HFFc6 (cell line): ENCODE results near the gene POC1B. TPM values are rescaled to one million over a fixed set of nuclear protein-coding genes. Genes with fewer than 3 reads are reported as not detected.
"Not testable (repeated sequence)": the region's sequence is repeated elsewhere in the genome, so short reads cannot be mapped to it uniquely, and the experiment has no call there.

Experiments used
- DNase-seq: peaks from one replicate; pipeline ENCODE4 v3.0.0-alpha.2; 2018
- H3K27ac Mint-ChIP-seq: 2 replicates; pipeline ENCODE4 v1.8.0; 2020; ENCODE audit warnings: mild to moderate bottlenecking, mixed read lengths
- H3K27me3 Mint-ChIP-seq: 2 replicates; pipeline ENCODE4 v1.8.0; 2021; ENCODE audit warnings: mild to moderate bottlenecking, moderate library complexity, mixed read lengths; ENCODE audit not compliant: insufficient read depth
- H3K36me3 Mint-ChIP-seq: 2 replicates; pipeline ENCODE4 v1.8.0; 2021; ENCODE audit warnings: low read depth, mixed read lengths
- H3K4me1 Mint-ChIP-seq: 2 replicates; pipeline ENCODE4 v1.8.0; 2020; ENCODE audit warnings: low read depth, mixed read lengths
- H3K4me3 Mint-ChIP-seq: 2 replicates; pipeline ENCODE4 v1.8.0; 2020; ENCODE audit warnings: mild to moderate bottlenecking, moderate library complexity, mixed read lengths
- H3K9me3 Mint-ChIP-seq: 2 replicates; pipeline ENCODE4 v1.8.0; 2020; ENCODE audit warnings: mild to moderate bottlenecking, mixed read lengths
- total RNA-seq, 6 experiments: library from RNA; stranded (reverse); fragmentation: NEBNext Ultra II Directional; extraction: Animal tissue kit (Norgen Biotek cat#: 25700); gene quantifications; 2 replicates in 1 of 6; 3 replicates in 5 of 6; pipeline ENCODE4 v1.2.3, GENCODE V29; 2021
- TF ChIP-seq, protein P1 (sequence below): fragments of 200-600 bp; sonication (generic); IDR thresholded peaks from 2 replicates; pipeline ENCODE4 v1.5.0; 2021; ENCODE audit warnings: antibody characterized with exemption, mild to moderate bottlenecking

The POC1B gene
- total RNA-seq, 6 experiments from 2014 or later, result 10.4 to 12.6 (median 11.1) TPM

DNA sequence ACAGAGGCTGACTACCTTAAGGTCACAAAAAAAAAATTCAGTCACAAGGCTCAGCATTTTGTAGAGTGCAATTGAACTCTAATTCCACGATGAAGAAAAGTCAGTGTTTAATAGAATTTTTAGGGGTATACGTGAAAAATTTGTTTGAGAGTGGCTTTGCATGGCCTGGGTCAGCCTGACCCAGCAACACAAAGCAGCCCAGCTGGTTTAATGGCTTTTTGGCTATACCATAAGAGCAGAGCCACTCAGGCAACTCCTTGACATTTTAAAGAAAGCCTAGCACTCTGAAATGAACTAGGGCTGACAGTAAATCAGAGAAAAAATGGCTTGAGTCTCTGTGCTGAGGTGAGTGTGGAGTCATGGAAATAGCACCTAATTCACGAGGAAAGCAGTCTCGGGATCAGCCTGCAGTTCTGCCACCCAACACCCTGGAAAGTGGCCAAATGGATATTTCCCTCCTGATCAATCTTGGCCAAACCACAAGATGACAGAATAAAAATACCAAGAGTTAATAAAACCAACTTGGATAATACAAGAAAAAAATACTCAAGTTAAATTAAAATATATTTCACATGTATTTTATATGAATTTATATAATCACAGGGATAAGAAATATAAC lies 60.8 kb downstream of the POC1B start:
- Mint-ChIP-seq H3K27me3 (no peaks in the 10 kb centered on the region), H3K4me3 (no peak overlapping the region), H3K27ac (no peak overlapping the region), H3K36me3 (no peaks in the 10 kb centered on the region), H3K4me1 (peaks cover 26% of the 10 kb centered on the region), H3K9me3 (no peaks in the 10 kb centered on the region)
- TF ChIP-seq, protein P1, sequence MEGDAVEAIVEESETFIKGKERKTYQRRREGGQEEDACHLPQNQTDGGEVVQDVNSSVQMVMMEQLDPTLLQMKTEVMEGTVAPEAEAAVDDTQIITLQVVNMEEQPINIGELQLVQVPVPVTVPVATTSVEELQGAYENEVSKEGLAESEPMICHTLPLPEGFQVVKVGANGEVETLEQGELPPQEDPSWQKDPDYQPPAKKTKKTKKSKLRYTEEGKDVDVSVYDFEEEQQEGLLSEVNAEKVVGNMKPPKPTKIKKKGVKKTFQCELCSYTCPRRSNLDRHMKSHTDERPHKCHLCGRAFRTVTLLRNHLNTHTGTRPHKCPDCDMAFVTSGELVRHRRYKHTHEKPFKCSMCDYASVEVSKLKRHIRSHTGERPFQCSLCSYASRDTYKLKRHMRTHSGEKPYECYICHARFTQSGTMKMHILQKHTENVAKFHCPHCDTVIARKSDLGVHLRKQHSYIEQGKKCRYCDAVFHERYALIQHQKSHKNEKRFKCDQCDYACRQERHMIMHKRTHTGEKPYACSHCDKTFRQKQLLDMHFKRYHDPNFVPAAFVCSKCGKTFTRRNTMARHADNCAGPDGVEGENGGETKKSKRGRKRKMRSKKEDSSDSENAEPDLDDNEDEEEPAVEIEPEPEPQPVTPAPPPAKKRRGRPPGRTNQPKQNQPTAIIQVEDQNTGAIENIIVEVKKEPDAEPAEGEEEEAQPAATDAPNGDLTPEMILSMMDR, result no peak
- no peak for DNase-seq

DNA sequence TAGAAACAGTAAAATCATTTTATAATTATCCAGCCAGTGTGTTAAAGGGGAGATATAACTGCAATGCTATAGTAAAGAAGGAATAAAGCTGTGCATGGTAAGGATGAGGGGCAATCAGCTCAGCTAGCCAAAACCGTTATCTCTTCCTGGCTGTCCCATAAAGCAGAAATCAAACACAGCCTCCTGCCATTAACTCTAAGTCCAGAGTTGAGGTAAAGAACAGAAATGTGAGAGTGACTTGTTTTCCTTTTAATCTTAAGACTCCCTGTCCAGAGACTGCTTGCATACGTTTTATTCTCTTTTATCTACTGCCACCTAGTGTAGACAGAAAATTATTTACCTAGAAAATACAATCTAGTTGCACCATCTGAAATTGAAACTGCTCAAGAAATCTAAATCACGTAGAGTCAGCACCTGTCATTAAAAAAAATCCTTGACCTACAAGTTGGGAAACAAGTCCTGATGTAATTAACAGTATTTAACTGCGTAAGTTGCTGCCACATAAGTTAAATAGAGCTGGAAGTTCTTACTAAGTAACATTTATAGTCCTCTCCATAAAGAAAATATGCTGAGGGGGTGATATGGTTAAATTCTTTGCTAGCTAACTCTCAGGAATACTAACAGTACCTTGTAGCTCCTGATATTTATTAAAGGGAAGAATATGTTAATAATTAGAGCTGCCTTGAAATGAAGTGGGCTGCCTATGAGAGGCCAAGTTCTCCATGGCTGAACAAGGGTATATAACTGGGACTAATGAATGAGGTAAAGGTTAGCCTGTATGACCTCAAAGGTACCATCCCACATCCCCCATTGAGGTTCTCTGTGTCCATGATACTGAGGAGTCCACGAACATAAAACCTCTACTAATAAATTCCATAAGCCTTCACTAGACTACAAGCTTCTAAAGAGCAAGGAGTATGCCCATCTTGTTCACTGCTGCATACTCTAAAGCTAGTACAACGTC lies 63.9 kb downstream of the POC1B start:
- no peaks in the 10 kb centered on the region for H3K9me3 Mint-ChIP-seq
- H3K4me1 Mint-ChIP-seq, result peaks cover 23% of the 10 kb centered on the region
- H3K27ac Mint-ChIP-seq, result peak overlapping the region; percentile 59
- TF ChIP-seq, protein P1, result peak; percentile 85
- H3K36me3 Mint-ChIP-seq, result no peaks in the 10 kb centered on the region
- H3K4me3 Mint-ChIP-seq, result peak overlapping the region; percentile 82
- DNase-seq, result peak; percentile 78
- no peaks in the 10 kb centered on the region for H3K27me3 Mint-ChIP-seq

DNA sequence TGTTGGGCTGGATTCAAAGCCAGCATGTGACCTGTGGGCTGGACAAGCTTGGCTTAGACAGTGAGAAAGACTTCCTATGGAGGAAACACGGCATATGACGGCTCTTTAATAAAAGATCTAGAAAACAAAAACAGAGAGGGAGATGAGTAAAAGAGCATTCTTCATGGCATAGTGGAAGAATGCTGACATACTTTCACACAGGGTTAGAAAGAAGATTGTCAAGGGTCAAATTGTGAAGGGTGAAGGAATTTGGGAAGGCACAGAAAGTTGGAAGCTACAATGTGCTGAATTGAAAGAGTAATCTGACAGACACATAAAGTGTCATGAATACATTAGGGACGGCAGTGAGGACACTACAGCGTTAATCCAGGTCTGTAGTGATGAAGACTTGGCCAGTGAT lies 64.7 kb downstream of the POC1B start:
- TF ChIP-seq, protein P1, result no peak
- no peak for DNase-seq
- H3K4me1 Mint-ChIP-seq, result peaks cover 23% of the 10 kb centered on the region
- H3K36me3 Mint-ChIP-seq, result no peaks in the 10 kb centered on the region
- peak overlapping the region; percentile 59 for H3K27ac Mint-ChIP-seq
- H3K9me3 Mint-ChIP-seq, result no peaks in the 10 kb centered on the region
- peak overlapping the region; percentile 8; the same call in 1 of the 2 replicates for H3K4me3 Mint-ChIP-seq
- no peaks in the 10 kb centered on the region for H3K27me3 Mint-ChIP-seq

DNA sequence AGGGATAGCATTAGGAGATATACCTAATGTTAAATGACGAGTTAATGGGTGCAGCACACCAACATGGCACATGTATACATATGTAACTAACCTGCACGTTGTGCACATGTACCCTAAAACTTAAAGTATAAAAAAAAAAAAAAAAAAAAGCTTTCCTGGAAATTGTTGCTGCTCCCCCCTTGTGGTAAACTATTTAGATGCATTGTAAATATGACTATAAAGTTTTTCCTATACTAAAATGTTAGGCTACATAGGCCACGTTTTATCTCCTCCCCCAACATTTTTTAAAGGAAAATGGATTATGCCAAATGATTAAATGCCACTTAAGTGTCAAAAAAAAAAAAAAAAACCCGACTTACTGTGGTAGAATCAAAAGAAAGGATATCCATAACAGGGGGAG lies 66.6 kb downstream of the POC1B start:
- not testable (repeated sequence) for DNase-seq, H3K36me3 Mint-ChIP-seq, H3K9me3 Mint-ChIP-seq, H3K27ac Mint-ChIP-seq, H3K27me3 Mint-ChIP-seq, H3K4me3 Mint-ChIP-seq
- H3K4me1 Mint-ChIP-seq, result peaks cover 29% of the 10 kb centered on the region
- TF ChIP-seq, protein P1, result peak; percentile 74

DNA sequence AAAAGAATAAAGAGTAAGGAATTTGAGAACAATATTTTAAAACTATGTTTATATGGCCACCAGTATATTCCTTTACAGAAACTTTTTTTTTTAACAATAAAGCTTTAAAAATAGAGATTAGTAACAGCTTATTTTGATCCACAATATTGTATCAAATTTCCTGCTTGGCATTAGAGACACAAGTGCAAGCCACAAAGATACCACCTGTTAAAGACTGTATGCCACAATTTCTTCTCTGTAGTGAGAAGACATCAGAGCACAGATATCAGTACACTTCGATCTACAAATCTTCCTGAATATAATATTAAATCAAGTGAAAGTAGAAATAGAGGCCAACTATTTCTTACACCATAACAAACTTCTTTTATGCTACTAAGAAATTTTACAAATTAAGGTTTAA lies 69.3 kb downstream of the POC1B start:
- no peak for DNase-seq
- Mint-ChIP-seq H3K9me3 (no peaks in the 10 kb centered on the region), H3K4me1 (peaks cover 47% of the 10 kb centered on the region), H3K27me3 (no peaks in the 10 kb centered on the region), H3K36me3 (no peaks in the 10 kb centered on the region; the same call in none of the 2 replicates), H3K27ac (no peak overlapping the region), H3K4me3 (no peak overlapping the region)
- TF ChIP-seq, protein P1, result no peak
